Smooth muscle cell (in vitro differentiated cells): ENCODE measurements around the gene NT5DC1. TPM values are rescaled to one million over a fixed set of nuclear protein-coding genes. Genes with fewer than 3 reads are reported as not detected.

ENCODE experiments used
- DNase-seq: peaks from one replicate; lab custom pipeline; 2025; ENCODE audit not compliant: unreplicated experiment; lab: John Stamatoyannopoulos, UW
- H2AFZ ChIP-seq: fragments of 200-600 bp; sonication (generic); 2 replicates; pipeline ENCODE4 v1.6.0; 2016; ENCODE audit warnings: antibody characterized with exemption, low read depth, mild to moderate bottlenecking
- H3F3A ChIP-seq: fragments of 200-600 bp; sonication (generic); 2 replicates; pipeline ENCODE4 v1.6.0; 2017; ENCODE audit warnings: antibody characterized with exemption, low read depth
- H3K27ac ChIP-seq: fragments of 200-600 bp; sonication (generic); 2 replicates; pipeline ENCODE4 v1.5.1; 2016; ENCODE audit warnings: low read depth, mild to moderate bottlenecking
- H3K27me3 ChIP-seq: fragments of 200-600 bp; sonication (generic); 2 replicates; pipeline ENCODE4 v1.6.1; 2016; ENCODE audit warnings: low read depth, mild to moderate bottlenecking
- H3K36me3 ChIP-seq: fragments of 200-600 bp; sonication (generic); 2 replicates; pipeline ENCODE4 v1.5.1; 2016; ENCODE audit warnings: low read depth
- H3K4me1 ChIP-seq: fragments of 200-600 bp; sonication (generic); 2 replicates; pipeline ENCODE4 v1.5.1; 2016; ENCODE audit warnings: low read depth
- H3K4me2 ChIP-seq: fragments of 200-600 bp; sonication (generic); 2 replicates; pipeline ENCODE4 v1.6.0; 2016; ENCODE audit warnings: mild to moderate bottlenecking
- H3K4me3 ChIP-seq: fragments of 200-600 bp; sonication (generic); 2 replicates; pipeline ENCODE4 v1.5.1; 2016; ENCODE audit warnings: mild to moderate bottlenecking
- H3K79me2 ChIP-seq: fragments of 200-600 bp; sonication (generic); 2 replicates; pipeline ENCODE4 v1.6.0; 2016; ENCODE audit warnings: low read depth, mild to moderate bottlenecking
- H3K9ac ChIP-seq: fragments of 200-600 bp; sonication (generic); 2 replicates; pipeline ENCODE4 v1.6.0; 2016; ENCODE audit warnings: low read depth
- H3K9me3 ChIP-seq: fragments of 200-600 bp; sonication (generic); replicated peaks from 2 replicates; pipeline ENCODE4 v1.5.1; 2016; ENCODE audit warnings: low read depth
- H4K20me1 ChIP-seq: fragments of 200-600 bp; sonication (generic); 2 replicates; pipeline ENCODE4 v1.6.0; 2016; ENCODE audit warnings: low read depth
- CTCF ChIP-seq: fragments of 200-600 bp; sonication (generic); IDR thresholded peaks from 2 replicates; pipeline ENCODE4 v1.5.1; 2017; ENCODE audit warnings: borderline replicate concordance, mild to moderate bottlenecking, antibody characterized with exemption; ENCODE audit not compliant: insufficient read depth, poor library complexity, severe bottlenecking
- WGBS: methylation state at CpG from one replicate; pipeline ENCODE4 v1.1.7; 2016; ENCODE audit warnings: low lambda C conversion rate; 5-methylcytosine and 5-hydroxymethylcytosine counted together
- polyA plus RNA-seq: library from polyadenylated mRNA; unstranded; fragments of >200 nt; fragmentation: Nextera tagmentation; extraction: Ambion mirVana; gene quantifications from 2 replicates; pipeline ENCODE4 v1.2.1, GENCODE V29; 2016
- total RNA-seq: library from RNA; depleted of rRNA; stranded (reverse); fragments of >200 nt; gene quantifications from 2 replicates; pipeline ENCODE4 v1.2.3, GENCODE V29; 2014

NT5DC1 gene
- total and polyA plus RNA-seq, 2 experiments from 2014 or later, result 3.7 to 23.9 TPM

- Histone ChIP-seq H3F3A (no peaks in the 10 kb centered on the region), H3K79me2 (no peaks in the 10 kb centered on the region), H3K36me3 (no peaks in the 10 kb centered on the region), H3K4me3 (no peak overlapping the region), H3K27ac (no peak overlapping the region), H3K9ac (no peak overlapping the region), H3K4me2 (no peak overlapping the region), H3K27me3 (no peaks in the 10 kb centered on the region), H3K9me3 (no peaks in the 10 kb centered on the region), H3K4me1 (peaks cover 3% of the 10 kb centered on the region), H4K20me1 (no peaks in the 10 kb centered on the region), H2AFZ (no peak overlapping the region)
- DNase-seq, result no peak
- no peak for TF ChIP-seq CTCF
- 80% methylated on average over 4 of the region's 4 CpGs for whole genome bisulfite sequencing
Observed at GRCh38 chr6:116145803-116146675, 45.4 kb downstream of the NT5DC1 start.

GRCh38 chr6:116152620-116153019 is 52.0 kb downstream of the NT5DC1 start:
- no peaks in the 10 kb centered on the region for H4K20me1 ChIP-seq
- no peak for TF ChIP-seq CTCF
- H3K9ac ChIP-seq, result no peak overlapping the region
- H3K4me3 ChIP-seq, result no peak overlapping the region
- no peak overlapping the region for H3K27ac ChIP-seq
- no peaks in the 10 kb centered on the region for H3F3A ChIP-seq
- H2AFZ ChIP-seq, result no peak overlapping the region
- WGBS, result 88% methylated on average over 1 of the region's 1 CpG
- no peaks in the 10 kb centered on the region for H3K36me3 ChIP-seq
- H3K27me3 ChIP-seq, result no peaks in the 10 kb centered on the region
- H3K4me2 ChIP-seq, result no peak overlapping the region
- peaks cover 11% of the 10 kb centered on the region for H3K4me1 ChIP-seq
- no peaks in the 10 kb centered on the region for H3K9me3 ChIP-seq
- no peak for DNase-seq
- no peaks in the 10 kb centered on the region for H3K79me2 ChIP-seq

GRCh38 chr6:116154887-116155286 is 54.2 kb downstream of the NT5DC1 start:
- no peaks in the 10 kb centered on the region for H3K36me3 ChIP-seq
- no peak overlapping the region for H2AFZ ChIP-seq
- 90% methylated on average over 2 of the region's 2 CpGs for WGBS
- H3K4me2 ChIP-seq, result no peak overlapping the region
- no peak overlapping the region for H3K9ac ChIP-seq
- no peak for TF ChIP-seq CTCF
- H3K4me3 ChIP-seq, result no peak overlapping the region
- no peaks in the 10 kb centered on the region for H3K9me3 ChIP-seq
- DNase-seq, result no peak
- H3K27me3 ChIP-seq, result no peaks in the 10 kb centered on the region
- H3K27ac ChIP-seq, result no peak overlapping the region
- H4K20me1 ChIP-seq, result no peaks in the 10 kb centered on the region
- H3F3A ChIP-seq, result no peaks in the 10 kb centered on the region
- peaks cover 11% of the 10 kb centered on the region for H3K4me1 ChIP-seq
- no peaks in the 10 kb centered on the region for H3K79me2 ChIP-seq
